Spleen (tissue), 7 donors: ENCODE measurements around the gene SEC22A.

Source experiments
- CTCF ChIP-seq, 11 experiments: fragments of 200-600 bp in 7 of 11; fragments of 450-650 bp in 4 of 11; sonication (generic) in 4 of 11; IDR thresholded peaks in 8 of 11; conservative IDR thresholded peaks in 3 of 11; 1 replicate in 7 of 11; 2 replicates in 4 of 11; pipeline versions ENCODE4 v1.4.0 to v1.8.0; 2016 to 2021; ENCODE audit warnings: antibody characterized with exemption in 11 of 11, inconsistent platforms in 4 of 11, mild to moderate bottlenecking in 1 of 11
- POLR2A ChIP-seq, 3 donors: fragments of 450-650 bp; IDR thresholded peaks; one replicate each; pipeline ENCODE4 v1.5.1; 2017; ENCODE audit warnings: antibody characterized with exemption in 3 of 3, mild to moderate bottlenecking in 1 of 3
- POLR2AphosphoS5 ChIP-seq, 3 donors: sonication (generic); formaldehyde crosslinking; IDR thresholded peaks; one replicate each; pipeline ENCODE4 v1.5.1; 2017; ENCODE audit warnings: antibody characterized with exemption in 3 of 3
- donor health status: DM: no; HTN: no; CAD: no; lungs with moderate emphysema.
- donor health status: DM: no; HTN: no; CAD: no.
- donor health status: DM: no; HTN: no; CAD: no.

GRCh38 chr3:123281406-123281805 lies 79.7 kb downstream of the SEC22A start:
- TF ChIP-seq CTCF (IDR thresholded peaks at IDR 0.05 in 8 of 11, conservative IDR thresholded peaks at IDR 0.05 in 3 of 11): no peak
- no peak for TF ChIP-seq POLR2AphosphoS5 (IDR thresholded peaks at IDR 0.05)
- no peak for TF ChIP-seq POLR2A (IDR thresholded peaks at IDR 0.05)
